A673 (cell line): Measurements from ENCODE around the gene CRHR1.

Experiments
- EZH2 ChIP-seq: fragments of 200-600 bp; sonication (generic); IDR thresholded peaks from 2 replicates; pipeline ENCODE4 v1.6.1; 2017; ENCODE audit warnings: borderline replicate concordance, low read depth, mild to moderate bottlenecking, mixed read lengths, antibody characterized with exemption, low read length; ENCODE audit not compliant: poor library complexity, severe bottlenecking
- TF ChIP-seq, protein P1 (sequence below): fragments of 300-800, 200-600 bp; sonication (generic); conservative IDR thresholded peaks from 2 replicates; pipeline ENCODE4 v1.5.1; 2017; ENCODE audit warnings: low read depth, mild to moderate bottlenecking, antibody characterized with exemption, low read length, moderate library complexity, mixed read lengths

- TF ChIP-seq, protein P1, sequence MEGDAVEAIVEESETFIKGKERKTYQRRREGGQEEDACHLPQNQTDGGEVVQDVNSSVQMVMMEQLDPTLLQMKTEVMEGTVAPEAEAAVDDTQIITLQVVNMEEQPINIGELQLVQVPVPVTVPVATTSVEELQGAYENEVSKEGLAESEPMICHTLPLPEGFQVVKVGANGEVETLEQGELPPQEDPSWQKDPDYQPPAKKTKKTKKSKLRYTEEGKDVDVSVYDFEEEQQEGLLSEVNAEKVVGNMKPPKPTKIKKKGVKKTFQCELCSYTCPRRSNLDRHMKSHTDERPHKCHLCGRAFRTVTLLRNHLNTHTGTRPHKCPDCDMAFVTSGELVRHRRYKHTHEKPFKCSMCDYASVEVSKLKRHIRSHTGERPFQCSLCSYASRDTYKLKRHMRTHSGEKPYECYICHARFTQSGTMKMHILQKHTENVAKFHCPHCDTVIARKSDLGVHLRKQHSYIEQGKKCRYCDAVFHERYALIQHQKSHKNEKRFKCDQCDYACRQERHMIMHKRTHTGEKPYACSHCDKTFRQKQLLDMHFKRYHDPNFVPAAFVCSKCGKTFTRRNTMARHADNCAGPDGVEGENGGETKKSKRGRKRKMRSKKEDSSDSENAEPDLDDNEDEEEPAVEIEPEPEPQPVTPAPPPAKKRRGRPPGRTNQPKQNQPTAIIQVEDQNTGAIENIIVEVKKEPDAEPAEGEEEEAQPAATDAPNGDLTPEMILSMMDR = no peak
- TF ChIP-seq EZH2 = no peak
These were observed 2.2 kb downstream of the CRHR1 start for GRCh38 chr17:45786349-45786748.
